ENCODE results near the gene ANGPTL1.

ANGPTL1 gene, protein sequence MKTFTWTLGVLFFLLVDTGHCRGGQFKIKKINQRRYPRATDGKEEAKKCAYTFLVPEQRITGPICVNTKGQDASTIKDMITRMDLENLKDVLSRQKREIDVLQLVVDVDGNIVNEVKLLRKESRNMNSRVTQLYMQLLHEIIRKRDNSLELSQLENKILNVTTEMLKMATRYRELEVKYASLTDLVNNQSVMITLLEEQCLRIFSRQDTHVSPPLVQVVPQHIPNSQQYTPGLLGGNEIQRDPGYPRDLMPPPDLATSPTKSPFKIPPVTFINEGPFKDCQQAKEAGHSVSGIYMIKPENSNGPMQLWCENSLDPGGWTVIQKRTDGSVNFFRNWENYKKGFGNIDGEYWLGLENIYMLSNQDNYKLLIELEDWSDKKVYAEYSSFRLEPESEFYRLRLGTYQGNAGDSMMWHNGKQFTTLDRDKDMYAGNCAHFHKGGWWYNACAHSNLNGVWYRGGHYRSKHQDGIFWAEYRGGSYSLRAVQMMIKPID

DNA sequence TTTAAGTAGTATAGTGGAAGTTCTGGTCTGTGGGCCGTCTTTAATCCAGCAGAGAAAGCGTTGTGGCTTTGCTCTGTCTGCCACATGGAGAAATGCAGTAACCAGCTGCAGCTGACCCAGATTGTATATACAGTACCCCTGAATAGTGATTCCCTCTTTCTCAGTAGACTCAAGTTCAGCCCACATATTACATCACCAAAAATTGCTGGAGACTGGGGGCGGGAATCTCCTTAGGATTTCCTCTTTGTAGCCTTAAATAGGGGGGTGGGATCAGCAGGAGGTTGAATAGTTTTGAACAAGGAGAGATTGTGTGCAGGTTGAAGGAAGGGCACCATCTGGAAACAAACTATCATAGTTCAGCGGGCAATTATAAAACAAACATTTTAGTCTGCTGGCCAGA lies at the start of gene ANGPTL1:
Gene ANGPTL1 (minus strand): TSS at position 134 of the 400 bp plus-strand sequence. CDS start 5,301 bp downstream, outside the sequence.
- DNase-seq (ENCODE audit: low read depth): peak; percentile 14

DNA sequence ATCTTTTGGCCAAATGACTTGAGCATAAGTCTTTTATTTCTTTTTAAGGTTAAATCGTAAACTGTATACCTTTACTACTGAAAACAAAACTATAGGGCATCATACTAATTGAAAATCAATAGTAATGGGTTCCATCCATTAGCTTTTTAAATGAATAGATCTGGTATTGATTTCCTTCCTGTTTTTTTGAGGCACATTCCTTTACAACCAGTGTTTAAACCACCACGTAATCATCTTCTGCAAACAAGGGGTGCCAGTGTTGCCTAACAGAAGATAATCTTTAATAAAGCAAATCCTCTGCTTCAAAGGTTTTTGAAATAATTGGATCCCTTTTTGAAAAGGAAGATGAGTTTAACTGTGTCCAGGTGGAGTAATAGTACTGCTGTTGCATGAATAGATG lies 48.7 kb upstream of the ANGPTL1 start:
- DNase-seq (ENCODE audit: low read depth): no peak

DNA sequence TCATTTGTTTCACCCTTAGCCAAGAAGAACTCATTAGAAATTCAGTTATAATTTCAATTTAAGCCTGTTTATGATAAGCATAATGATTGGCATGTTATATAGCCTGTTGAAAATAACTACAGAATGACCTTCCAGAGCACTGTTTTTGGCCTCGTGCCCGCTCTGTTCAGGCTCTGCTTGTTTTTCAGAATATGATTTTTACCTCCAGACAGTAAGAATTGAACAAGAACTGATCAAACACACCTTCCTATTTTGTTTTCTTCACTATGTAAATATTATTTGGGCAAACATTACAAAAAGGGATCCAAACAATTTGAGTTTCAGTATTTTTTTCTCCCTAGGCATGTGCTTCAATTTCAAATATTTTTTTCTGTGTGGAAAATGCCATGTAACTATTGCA lies 48.1 kb upstream of the ANGPTL1 start:
- DNase-seq (ENCODE audit: low read depth): no peak

DNA sequence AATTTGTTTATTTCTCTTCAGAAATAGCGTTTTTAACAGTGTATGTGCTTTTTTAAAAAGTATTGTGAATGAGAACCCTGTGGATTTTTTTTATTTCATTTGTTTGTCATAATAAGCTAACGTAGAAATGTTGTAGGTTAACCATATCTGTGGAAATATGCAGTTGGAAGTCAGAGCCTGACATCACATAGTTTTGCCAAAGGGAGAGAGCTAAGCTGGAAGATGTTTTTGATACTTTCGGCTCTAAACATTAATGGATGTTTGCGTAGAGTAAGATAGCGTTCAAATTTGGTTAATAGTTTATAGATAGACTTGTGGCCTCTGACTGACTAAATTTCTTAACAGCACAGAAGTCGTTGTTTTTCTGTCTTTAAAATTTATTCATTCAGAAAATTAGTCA lies 47.4 kb upstream of the ANGPTL1 start:
- DNase-seq (ENCODE audit: low read depth): no peak

DNA sequence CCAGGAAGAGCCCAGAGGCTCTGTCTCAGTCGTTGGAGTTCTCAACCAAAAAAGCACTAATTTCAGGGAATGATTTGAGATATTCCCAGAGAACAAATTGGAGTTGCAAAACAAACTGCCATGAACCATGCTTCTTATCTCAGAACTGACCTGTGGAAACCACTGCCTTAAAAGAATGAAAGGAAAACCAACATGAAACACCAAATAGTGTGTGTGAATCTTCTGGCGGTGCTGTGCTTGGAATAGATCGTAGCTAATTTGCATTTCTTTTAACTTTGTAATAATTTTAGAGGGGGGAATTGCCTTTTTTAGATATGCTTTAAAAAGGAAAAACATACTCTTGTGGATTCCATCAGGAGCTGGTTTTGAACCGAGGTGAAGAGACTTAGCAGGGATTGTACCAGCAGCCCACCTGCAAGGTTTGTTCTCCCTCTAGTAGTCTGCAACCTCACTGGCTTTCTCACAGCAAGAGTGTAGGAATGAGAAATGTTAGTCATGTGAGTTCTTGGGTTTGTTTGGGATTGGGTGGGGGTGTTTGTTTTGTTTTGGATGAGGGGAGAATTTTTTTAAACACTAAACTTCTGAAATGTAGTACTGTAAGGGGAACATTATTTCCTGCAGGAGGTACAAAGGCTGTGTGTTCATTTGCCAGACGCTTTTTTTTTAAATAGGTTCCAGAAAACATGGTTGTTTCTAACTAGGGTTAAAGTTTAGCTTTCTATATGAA lies 45.7 kb upstream of the ANGPTL1 start:
- DNase-seq (ENCODE audit: low read depth): no peak

DNA sequence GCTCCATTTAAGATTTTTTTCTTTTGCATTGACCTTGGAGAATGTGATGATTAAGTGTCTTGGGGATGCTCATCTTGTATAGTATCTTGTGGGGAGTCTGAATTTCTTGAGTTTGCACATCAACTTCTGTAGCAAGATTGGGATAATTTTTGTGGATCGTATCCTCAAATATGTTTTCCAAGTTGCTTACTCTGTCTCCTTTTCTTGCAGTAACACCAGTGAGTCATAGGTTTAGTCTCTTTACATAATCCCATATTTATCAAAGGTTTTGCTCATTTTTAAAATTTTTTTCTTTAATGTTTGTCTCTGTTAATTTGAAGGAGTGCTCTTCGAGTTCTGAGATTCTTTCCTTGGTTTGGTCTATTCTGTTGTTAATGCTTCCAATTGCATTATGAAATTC lies 41.7 kb upstream of the ANGPTL1 start:
- DNase-seq (ENCODE audit: low read depth): no peak

DNA sequence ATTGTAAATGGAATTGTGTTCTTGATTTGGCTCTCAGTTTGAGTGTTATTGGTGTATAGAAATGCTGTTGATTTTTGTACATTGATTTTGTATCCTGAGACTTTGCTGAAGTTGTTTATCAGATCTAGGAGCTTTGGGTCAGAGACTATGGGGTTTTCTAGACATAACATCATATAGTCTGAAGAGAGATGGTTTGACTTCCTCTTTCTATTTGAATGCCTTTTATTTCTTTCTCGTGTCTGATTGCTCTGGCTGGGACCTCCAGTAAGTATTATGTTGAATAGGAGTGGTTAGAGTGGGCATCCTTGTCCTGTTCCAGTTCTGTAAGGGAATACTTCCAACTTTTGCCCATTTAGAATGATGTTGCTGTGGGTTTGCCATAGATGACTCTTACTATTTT lies 39.1 kb upstream of the ANGPTL1 start:
- no peak for DNase-seq (ENCODE audit: low read depth)

DNA sequence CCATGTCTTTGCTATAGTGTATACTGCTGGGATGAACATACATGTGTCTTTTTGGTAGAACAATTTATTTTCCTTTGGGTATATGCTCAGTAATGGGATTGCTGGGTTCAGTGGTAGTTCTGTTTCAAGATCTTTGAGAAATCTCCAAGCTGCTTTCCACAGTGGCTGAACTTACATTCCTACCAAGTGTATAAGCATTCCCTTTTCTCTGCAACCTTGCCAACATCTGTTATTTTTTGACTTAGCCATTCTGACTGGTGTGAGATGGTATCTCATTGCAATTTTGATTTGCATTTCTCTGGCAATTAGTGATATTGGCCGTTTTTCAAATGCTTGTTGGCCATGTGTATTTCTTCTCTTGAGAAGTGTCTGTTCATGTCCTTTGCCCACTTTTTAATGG lies 37.5 kb upstream of the ANGPTL1 start:
- peak; percentile 86 for DNase-seq (ENCODE audit: low read depth)

DNA sequence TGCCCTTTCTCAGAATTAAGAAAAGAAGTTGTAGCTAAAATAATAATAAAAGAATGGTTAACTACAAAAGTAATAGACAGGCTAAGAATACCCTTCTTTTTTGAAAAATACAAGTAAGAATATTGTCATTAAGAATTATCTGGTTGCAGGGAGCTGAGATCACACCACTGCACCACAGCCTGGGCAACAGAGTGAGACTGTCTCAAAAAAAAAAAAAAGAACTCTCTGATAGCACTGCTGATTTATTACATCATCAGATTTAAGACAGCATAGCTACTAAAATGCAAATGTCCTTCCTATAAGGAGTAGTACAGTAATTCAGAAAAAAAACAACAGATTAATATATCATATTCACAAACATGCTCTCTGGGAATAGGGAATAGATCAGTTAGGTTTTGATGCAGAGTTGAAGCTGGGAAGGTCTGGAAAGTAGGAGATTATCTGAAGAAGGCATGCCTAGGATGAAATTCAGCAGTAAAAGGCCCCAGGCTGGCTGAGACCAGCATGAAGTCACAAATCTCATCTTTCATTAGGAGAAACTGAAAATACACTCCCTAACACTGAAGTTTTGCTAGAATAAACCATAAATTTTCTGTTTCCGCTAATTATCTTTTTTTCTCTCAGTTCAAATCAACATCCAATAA lies 30.7 kb upstream of the ANGPTL1 start:
- DNase-seq (ENCODE audit: low read depth): no peak

DNA sequence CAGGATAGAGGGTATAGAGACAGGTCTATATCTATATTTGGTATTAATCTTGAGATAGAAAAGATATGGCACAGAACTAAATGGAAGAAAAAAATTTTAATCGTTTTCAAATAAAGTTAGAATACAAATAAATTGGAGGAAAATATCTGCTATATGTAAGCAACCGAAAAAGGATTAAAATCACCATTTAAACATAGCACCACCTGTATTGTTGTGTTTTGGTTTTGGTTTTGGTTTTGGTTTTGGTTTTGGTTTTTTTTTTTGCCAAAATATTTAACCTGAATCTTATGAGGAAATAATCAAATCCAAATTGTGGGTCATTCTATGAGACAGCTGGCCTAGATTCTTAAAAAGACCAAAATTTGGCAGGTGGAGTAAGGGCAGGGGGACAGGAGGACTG lies 28.5 kb upstream of the ANGPTL1 start:
- no peak for DNase-seq (ENCODE audit: low read depth)

DNA sequence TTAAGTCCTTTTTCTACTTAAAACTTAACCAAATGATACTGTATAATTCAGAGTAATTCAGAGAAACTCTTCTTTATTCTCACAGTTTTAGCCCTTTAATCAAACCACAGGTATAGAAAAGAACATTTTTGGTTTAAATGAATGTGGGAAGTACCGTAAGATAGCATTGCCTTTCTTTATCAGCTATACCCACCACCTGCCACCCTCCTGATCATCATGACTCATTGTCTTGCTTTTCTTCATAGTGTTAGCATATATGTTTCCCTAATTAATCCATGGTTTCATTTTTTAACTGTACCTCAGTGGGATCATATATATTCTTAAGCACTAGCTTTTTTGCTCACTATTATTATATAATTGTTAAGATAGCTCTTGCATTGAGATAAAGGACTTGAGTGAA lies 27.5 kb upstream of the ANGPTL1 start:
- DNase-seq (ENCODE audit: low read depth): no peak

DNA sequence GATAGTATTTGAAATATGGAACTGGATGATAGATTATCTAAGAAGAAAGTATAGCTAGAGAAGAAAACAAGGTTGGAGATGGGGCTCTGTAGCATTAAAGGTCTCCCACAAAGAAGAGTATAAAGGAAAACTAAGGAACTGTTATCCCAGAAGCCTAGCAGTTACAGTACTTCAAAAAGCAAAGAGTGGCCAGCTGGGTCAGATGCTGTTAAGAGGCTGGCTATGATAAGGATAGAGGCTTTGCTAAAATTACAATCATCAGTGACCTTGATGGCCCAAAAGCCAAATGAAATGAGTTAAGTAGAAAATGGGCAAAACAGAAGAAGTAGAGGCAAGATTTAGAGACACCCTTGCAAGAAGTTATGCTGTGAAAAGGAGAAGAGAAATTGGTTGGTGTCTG lies 25.1 kb upstream of the ANGPTL1 start:
- DNase-seq (ENCODE audit: low read depth): no peak

DNA sequence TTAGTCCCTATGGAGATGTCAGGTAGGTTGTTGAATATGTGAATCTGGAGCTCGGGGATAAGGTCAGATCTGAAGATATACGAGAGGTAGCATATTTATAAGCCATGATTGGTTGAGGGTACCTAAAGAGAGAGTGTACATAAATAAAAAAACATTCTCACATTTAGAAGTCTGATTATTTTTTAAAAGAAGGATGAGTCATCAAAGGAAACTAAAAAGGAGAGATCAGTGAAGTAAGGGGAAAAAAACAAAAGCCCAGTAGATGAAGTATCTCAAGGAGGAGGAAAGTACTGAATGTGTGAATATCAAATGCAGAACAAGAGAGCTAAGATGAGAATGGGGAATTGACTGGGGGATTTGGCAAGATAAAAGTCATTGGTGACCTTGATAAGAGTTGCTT lies 15.7 kb upstream of the ANGPTL1 start:
- DNase-seq (ENCODE audit: low read depth): no peak

DNA sequence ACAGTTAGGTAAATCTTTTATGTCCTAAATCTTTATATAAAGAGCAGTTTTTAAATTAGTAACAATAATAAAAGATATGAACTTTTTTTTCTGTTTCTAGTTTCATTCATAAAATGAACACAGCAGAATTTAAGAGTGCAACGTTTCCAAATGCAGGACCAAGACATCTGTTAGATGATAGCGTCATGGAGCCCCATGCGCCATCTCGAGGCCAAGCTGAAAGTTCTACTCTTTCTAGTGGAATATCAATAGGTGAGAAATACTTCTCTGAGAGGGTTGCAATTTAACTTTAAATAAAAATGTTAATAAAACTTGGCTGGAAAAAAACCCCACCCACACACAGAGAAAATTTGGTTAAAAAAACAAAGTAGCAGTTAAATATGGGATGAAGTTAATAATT lies 15.0 kb upstream of the ANGPTL1 start:
- no peak for DNase-seq (ENCODE audit: low read depth)

DNA sequence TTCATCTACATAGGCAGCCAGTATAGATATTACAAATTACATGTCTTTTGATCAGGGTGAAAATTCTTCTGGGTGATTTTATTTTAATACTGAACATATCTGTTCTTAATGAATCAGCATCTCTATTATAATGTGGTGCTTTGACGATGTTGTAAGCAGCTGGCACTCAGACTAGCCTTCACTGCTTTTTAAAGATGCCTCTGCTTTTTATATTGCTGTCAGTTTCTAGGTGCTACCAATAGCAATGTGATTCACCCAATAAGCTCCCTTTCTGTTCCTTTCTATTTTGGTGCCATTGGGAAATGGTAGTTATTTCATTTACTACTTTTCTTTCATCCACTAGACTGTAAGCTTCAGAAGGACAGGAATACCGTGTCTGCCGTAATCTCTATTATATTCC lies 11.1 kb upstream of the ANGPTL1 start:
- DNase-seq (ENCODE audit: low read depth): no peak

DNA sequence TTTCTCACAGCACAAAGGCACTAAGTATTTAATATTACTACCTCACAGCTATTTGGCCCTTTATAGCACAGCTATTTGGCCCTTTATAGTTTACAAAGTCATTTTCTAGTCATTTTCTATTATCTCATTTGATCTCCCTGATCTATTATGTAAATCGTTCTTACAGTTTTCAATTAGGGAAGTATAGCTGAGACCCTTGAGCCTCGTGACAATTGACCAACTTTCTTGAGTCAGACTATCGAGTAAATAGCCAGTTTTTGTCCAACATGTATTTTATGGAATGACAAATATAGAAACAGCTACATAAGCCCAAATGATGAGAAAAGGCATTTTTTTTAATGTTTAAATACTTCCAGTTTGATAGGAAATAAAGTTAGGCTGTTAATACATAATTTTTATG lies 7.0 kb upstream of the ANGPTL1 start:
- no peak for DNase-seq (ENCODE audit: low read depth)

DNA sequence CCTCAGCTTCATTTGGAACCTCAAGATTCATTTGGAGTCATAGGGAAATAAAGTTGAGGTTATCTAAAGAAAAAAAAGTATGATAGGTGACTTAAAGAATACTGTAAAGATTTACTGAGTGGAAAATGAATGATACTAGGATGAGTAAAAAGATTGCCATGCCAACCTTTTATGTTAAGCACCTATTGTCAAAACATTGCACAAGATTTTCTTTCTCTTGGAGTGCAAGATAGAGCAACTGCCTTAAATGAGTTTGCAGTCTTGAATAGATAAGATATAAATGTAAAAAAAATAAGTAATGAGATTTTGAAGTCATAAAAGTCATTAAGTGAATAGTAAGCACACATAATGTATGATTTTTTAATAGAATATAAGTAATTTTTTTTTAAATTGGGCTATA lies 5.1 kb upstream of the ANGPTL1 start:
- no peak for DNase-seq (ENCODE audit: low read depth)

DNA sequence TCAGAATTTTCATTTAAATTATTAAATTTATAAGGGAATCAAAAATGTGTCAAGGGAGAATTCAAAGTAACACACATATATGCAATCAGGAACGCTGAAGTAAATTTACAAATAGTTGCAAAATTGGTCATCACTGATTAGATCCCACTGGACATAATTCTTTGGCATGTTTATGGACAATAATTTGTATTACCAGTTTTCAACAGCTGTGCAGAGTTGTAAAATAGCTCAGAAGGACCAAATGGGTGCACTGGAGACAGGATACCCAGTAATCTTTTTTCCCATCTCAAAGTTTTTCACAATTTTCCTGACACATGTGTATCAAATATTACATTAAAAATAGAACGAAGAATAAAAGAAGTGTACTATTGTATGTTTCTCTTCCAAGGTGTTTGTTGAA lies 4.1 kb upstream of the ANGPTL1 start:
- no peak for DNase-seq (ENCODE audit: low read depth)

DNA sequence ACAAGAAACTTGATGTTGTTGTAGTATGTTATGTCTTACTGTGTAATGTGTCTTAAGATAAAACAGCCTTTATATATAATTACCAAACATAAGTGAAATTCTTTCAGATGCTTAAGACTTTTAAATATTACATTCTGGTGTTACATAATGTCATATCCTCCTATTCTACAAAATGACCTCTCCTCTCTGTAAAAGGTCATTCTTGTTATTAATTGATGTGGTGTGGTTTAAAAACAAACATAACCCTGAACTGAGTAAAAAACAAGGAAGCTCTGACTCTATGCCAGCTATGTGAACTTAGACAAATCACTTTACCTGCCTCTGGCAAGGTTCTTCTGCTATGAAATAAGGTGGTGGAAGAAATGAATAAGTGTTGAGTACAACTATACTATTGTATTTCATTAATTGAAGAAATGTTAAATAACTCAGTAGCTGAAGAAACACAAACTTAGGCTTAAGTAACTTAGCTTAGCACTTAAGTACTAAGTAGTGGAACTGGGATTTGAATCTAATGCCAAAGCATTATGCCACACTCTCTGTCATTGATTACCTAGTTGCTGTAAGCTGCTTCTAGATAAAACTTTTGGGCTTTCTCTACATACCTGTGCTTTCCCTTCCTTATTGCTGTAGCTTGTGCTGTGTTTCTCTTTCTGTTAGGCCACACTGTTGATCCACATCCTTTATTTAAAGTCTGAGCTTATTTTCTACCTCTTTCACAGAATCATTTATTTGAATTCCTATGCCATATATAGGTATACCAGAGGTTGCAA lies 859 bp upstream of the ANGPTL1 start:
- no peak for DNase-seq (ENCODE audit: low read depth)

DNA sequence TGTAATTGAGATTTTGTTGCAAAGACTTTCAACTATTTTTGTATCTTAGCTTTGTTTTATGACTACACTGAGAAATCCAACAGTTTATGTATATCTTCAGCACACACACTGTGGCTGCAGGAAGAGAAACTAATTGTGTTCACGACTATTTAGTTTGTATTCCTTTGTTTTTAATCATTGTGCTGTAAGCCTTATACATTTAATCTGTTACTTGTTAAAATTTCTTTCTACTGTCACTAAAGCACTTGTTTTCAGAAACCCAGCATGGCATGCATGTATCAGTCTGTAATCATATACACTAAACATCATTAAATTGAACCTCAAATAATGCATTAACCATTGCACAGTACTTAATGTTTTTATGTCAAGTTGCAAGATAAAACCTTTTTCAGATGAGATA lies 656 bp downstream of the ANGPTL1 start:
- DNase-seq (ENCODE audit: low read depth): no peak

DNA sequence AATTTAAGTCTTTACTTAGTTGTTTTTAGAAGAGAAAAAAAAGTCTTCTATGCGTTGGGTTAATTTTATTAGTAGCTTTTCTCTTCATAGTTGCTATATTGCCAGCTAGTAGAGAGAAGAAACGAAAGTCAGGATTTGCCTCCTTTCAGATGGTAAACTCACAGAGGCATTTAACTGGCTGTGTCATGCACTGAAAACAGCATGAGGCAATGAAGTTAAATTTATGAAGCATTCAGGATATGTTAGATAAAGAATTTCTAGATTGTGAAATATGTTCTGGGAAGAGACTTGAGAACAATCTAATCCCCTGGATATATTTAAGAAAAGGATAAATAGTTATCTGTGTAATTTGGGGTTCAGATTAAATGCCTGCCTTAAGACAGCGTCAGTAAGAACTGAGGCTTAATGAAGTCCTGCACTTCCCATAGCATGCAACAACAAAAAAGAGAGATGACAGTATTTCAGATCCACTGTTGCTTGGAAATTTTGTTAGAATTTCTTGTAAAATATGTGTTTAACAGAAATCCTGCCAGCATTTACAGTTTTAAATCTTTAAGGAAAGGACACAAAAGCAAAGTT lies 1.7 kb downstream of the ANGPTL1 start:
- peak; percentile 73 for DNase-seq (ENCODE audit: low read depth)

DNA sequence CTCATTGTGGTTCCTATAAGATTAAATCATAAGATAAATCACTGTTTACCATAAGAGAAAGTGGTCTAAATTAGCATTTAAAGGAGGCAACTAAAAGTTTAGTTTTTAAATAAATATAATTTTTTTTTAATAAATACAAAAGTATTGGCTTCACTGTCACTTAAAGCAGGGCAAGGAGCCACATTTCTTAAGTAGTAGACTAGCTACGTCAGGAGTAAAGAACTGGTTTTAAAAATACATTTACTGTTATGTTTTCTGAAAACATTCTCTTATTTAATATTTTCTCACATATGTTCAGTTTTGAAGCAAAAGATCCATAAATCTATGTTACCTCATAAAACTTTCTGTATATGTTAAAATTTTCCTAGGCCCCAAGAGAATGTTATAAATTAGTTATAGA lies 2.2 kb downstream of the ANGPTL1 start:
- DNase-seq (ENCODE audit: low read depth): no peak

Data from fibroblast of gingiva (primary cell).